WTC11 (cell line): ENCODE data around the gene STARD9.

ENCODE experiments used
- E2F5 ChIP-seq: sonication (generic); formaldehyde crosslinking; IDR thresholded peaks from 2 replicates; pipeline ENCODE4 v1.8.1; 2022; ENCODE audit warnings: mild to moderate bottlenecking, moderate library complexity, missing genetic modification reagents
- KAT7 ChIP-seq: sonication (generic); formaldehyde crosslinking; IDR thresholded peaks from 2 replicates; pipeline ENCODE4 v1.8.1; 2023; ENCODE audit warnings: missing genetic modification reagents, mild to moderate bottlenecking, borderline replicate concordance
- MXD4 ChIP-seq: fragments of 250-450 bp; sonication (Bioruptor Pico); IDR thresholded peaks from 2 replicates; pipeline ENCODE4 v1.8.0; 2021; ENCODE audit warnings: mild to moderate bottlenecking, moderate library complexity, borderline replicate concordance
- NR3C1 ChIP-seq: sonication (generic); formaldehyde crosslinking; conservative IDR thresholded peaks from 2 replicates; pipeline ENCODE4 v1.8.1; 2023; ENCODE audit warnings: low read depth, mild to moderate bottlenecking, missing genetic modification reagents
- SMAD3 ChIP-seq: sonication (generic); formaldehyde crosslinking; IDR thresholded peaks from 2 replicates; pipeline ENCODE4 v1.8.0; 2022; ENCODE audit warnings: missing genetic modification reagents, mild to moderate bottlenecking, borderline replicate concordance
- SP1 ChIP-seq: sonication (generic); formaldehyde crosslinking; conservative IDR thresholded peaks from 2 replicates; pipeline ENCODE4 v1.8.1; 2022; ENCODE audit warnings: missing genetic modification reagents
- TEAD4 ChIP-seq: sonication (generic); formaldehyde crosslinking; IDR thresholded peaks from 2 replicates; pipeline ENCODE4 v1.8.0; 2022; ENCODE audit warnings: mild to moderate bottlenecking, missing genetic modification reagents
- USF1 ChIP-seq: sonication (generic); formaldehyde crosslinking; IDR thresholded peaks from 2 replicates; pipeline ENCODE4 v1.8.0; 2022; ENCODE audit warnings: mild to moderate bottlenecking, missing genetic modification reagents
- ZNF423 ChIP-seq: fragments of 250-450 bp; sonication (Bioruptor Pico); IDR thresholded peaks from 2 replicates; pipeline ENCODE4 v2.1.2; 2022; ENCODE audit warnings: mild to moderate bottlenecking, moderate library complexity
- TF ChIP-seq, protein P1 (sequence below): fragments of 200-600 bp; IDR thresholded peaks from 2 replicates; pipeline ENCODE4 v1.8.0; 2022; ENCODE audit warnings: antibody characterized with exemption
- TF ChIP-seq, protein P2 (sequence below): sonication (generic); formaldehyde crosslinking; IDR thresholded peaks from 2 replicates; pipeline ENCODE4 v1.8.1; 2023; ENCODE audit warnings: mild to moderate bottlenecking, missing genetic modification reagents, moderate library complexity
- TF ChIP-seq, protein P3 (sequence below): sonication (generic); formaldehyde crosslinking; conservative IDR thresholded peaks from 2 replicates; pipeline ENCODE4 v1.8.1; 2022; ENCODE audit warnings: mild to moderate bottlenecking, missing genetic modification reagents
- TF ChIP-seq, protein P4 (sequence below): sonication (generic); formaldehyde crosslinking; IDR thresholded peaks from 2 replicates; pipeline ENCODE4 v1.8.1; 2023; ENCODE audit warnings: mild to moderate bottlenecking, moderate library complexity, missing genetic modification reagents

DNA sequence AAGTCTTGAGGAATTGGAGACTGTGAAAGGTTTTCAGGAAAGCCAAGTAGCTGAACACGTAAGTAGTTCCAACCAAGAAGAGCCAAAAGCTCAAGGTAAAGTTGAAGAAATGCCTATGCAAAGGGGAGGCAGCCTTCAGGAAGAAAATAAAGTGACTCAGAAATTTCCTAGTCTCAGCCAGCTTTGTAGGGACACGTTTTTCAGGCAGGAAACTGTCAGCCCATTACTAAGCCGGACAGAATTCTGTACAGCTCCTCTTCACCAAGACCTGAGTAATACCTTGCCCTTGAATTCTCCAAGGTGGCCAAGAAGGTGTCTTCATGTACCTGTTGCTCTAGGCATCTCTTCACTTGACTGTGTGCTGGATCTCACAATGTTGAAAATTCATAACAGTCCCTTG lies 112.9 kb downstream of the STARD9 start:
- TF ChIP-seq USF1 (CRISPR knock-in tag) (no peak), E2F5 (no peak), SP1 (CRISPR knock-in tag) (no peak), KAT7 (CRISPR knock-in tag) (no peak), ZNF423 (no peak), MXD4 (CRISPR knock-in tag) (no peak), SMAD3 (CRISPR knock-in tag) (no peak), TEAD4 (CRISPR knock-in tag) (no peak), NR3C1 (CRISPR knock-in tag) (no peak)
- TF ChIP-seq, protein P1, sequence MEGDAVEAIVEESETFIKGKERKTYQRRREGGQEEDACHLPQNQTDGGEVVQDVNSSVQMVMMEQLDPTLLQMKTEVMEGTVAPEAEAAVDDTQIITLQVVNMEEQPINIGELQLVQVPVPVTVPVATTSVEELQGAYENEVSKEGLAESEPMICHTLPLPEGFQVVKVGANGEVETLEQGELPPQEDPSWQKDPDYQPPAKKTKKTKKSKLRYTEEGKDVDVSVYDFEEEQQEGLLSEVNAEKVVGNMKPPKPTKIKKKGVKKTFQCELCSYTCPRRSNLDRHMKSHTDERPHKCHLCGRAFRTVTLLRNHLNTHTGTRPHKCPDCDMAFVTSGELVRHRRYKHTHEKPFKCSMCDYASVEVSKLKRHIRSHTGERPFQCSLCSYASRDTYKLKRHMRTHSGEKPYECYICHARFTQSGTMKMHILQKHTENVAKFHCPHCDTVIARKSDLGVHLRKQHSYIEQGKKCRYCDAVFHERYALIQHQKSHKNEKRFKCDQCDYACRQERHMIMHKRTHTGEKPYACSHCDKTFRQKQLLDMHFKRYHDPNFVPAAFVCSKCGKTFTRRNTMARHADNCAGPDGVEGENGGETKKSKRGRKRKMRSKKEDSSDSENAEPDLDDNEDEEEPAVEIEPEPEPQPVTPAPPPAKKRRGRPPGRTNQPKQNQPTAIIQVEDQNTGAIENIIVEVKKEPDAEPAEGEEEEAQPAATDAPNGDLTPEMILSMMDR, result no peak
- TF ChIP-seq, protein P2, sequence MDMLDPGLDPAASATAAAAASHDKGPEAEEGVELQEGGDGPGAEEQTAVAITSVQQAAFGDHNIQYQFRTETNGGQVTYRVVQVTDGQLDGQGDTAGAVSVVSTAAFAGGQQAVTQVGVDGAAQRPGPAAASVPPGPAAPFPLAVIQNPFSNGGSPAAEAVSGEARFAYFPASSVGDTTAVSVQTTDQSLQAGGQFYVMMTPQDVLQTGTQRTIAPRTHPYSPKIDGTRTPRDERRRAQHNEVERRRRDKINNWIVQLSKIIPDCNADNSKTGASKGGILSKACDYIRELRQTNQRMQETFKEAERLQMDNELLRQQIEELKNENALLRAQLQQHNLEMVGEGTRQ, result no peak
- TF ChIP-seq, protein P3, sequence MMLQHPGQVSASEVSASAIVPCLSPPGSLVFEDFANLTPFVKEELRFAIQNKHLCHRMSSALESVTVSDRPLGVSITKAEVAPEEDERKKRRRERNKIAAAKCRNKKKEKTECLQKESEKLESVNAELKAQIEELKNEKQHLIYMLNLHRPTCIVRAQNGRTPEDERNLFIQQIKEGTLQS (CRISPR knock-in tag), result no peak
- TF ChIP-seq, protein P4, sequence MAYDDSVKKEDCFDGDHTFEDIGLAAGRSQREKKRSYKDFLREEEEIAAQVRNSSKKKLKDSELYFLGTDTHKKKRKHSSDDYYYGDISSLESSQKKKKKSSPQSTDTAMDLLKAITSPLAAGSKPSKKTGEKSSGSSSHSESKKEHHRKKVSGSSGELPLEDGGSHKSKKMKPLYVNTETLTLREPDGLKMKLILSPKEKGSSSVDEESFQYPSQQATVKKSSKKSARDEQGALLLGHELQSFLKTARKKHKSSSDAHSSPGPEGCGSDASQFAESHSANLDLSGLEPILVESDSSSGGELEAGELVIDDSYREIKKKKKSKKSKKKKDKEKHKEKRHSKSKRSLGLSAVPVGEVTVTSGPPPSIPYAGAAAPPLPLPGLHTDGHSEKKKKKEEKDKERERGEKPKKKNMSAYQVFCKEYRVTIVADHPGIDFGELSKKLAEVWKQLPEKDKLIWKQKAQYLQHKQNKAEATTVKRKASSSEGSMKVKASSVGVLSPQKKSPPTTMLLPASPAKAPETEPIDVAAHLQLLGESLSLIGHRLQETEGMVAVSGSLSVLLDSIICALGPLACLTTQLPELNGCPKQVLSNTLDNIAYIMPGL, result no peak
